H1 (cell line): ENCODE data around the gene C5AR1. TPM values are rescaled to one million over a fixed set of nuclear protein-coding genes. Genes with fewer than 3 reads are reported as not detected.

Experiments used
- CTCF ChIA-PET: fragments of 300-600 bp; sonication (Branson Sonifier 250); formaldehyde crosslinking; loops from one replicate; lab custom pipeline; 2021; ENCODE audit not compliant: partially characterized antibody; lab: Charles Lee
- POLR2A ChIA-PET: fragments of 300-600 bp; sonication (Branson Sonifier 250); formaldehyde crosslinking; loops from one replicate; lab custom pipeline; 2021; ENCODE audit warnings: inconsistent platforms; ENCODE audit not compliant: partially characterized antibody; lab: Charles Lee
- DNase-seq, 2 experiments: peaks; one replicate each; pipeline versions ENCODE4 v3.0.0 to v3.0.0-alpha.2; 2010 to 2022; ENCODE audit warnings: low spot score in 2 of 2, low read depth in 1 of 2, mixed read lengths in 1 of 2
- FAIRE-seq: peaks from 2 replicates; lab custom pipeline; 2011; peaks lifted over from hg19 to GRCh38; lab: Jason Lieb, UNC
- H2AFZ ChIP-seq: 2 replicates; pipeline ENCODE4 v1.8.1; 2012; ENCODE audit warnings: low read length, inconsistent platforms
- H2AK5ac ChIP-seq: 2 replicates; pipeline ENCODE4 v1.6.1; 2013; ENCODE audit warnings: low read depth, low read length
- H2BK120ac ChIP-seq: replicated peaks from 2 replicates; pipeline ENCODE3; 2013; ENCODE audit warnings: low read depth, low read length, inconsistent platforms
- H2BK12ac ChIP-seq: 2 replicates; pipeline ENCODE4 v1.6.1; 2013; ENCODE audit warnings: low read depth, low read length
- H2BK15ac ChIP-seq: 2 replicates; pipeline ENCODE4 v1.6.1; 2013; ENCODE audit warnings: low read length
- H2BK20ac ChIP-seq: 2 replicates; pipeline ENCODE4 v1.6.1; 2013; ENCODE audit warnings: low read length
- H2BK5ac ChIP-seq: 2 replicates; pipeline ENCODE4 v1.6.1; 2013; ENCODE audit warnings: low read depth, low read length
- H3K14ac ChIP-seq: 2 replicates; pipeline ENCODE4 v1.6.1; 2013; ENCODE audit warnings: inconsistent platforms; ENCODE audit not compliant: insufficient read length
- H3K18ac ChIP-seq: 2 replicates; pipeline ENCODE4 v1.6.1; 2013; ENCODE audit warnings: low read length; ENCODE audit errors: extremely low read depth
- H3K23ac ChIP-seq: 2 replicates; pipeline ENCODE4 v1.6.1; 2013; ENCODE audit warnings: inconsistent platforms; ENCODE audit not compliant: insufficient read length
- H3K23me2 ChIP-seq: 2 replicates; pipeline ENCODE4 v1.6.1; 2013; ENCODE audit warnings: low read depth, low read length
- H3K27ac ChIP-seq: 2 replicates; pipeline ENCODE4 v1.6.1; 2011; ENCODE audit warnings: low read depth, low read length, inconsistent platforms
- H3K27me3 ChIP-seq, 4 experiments: replicated peaks in 1 of 4; 1 replicate in 1 of 4; 2 replicates in 3 of 4; pipeline versions ENCODE4 v1.6.1 to v1.8.1; 2011 to 2013; ENCODE audit warnings: low read length in 3 of 4, mild to moderate bottlenecking in 3 of 4, inconsistent platforms in 2 of 4, mixed read lengths in 2 of 4, moderate library complexity in 1 of 4; ENCODE audit not compliant: control insufficient read depth in 3 of 4, insufficient read depth in 3 of 4; ENCODE audit errors: extremely low read depth in 1 of 4
- H3K36me3 ChIP-seq, 4 experiments: 2 replicates each; pipeline versions ENCODE4 v1.6.1 to v1.8.1; 2011 to 2013; ENCODE audit warnings: mild to moderate bottlenecking in 4 of 4, low read length in 3 of 4, moderate library complexity in 2 of 4, control low read depth in 1 of 4, inconsistent platforms in 1 of 4; ENCODE audit not compliant: insufficient read depth in 4 of 4, control insufficient read depth in 2 of 4
- H3K4ac ChIP-seq: replicated peaks from 2 replicates; pipeline ENCODE3; 2013; ENCODE audit warnings: low read length, low read depth, mixed read lengths, inconsistent platforms; ENCODE audit not compliant: insufficient read length
- H3K4me1 ChIP-seq, 4 experiments: replicated peaks in 1 of 4; 1 replicate in 1 of 4; 2 replicates in 3 of 4; pipeline versions ENCODE4 v1.6.1 to v1.8.1; 2011 to 2013; ENCODE audit warnings: low read length in 3 of 4, inconsistent platforms in 2 of 4, mixed read lengths in 1 of 4; ENCODE audit not compliant: insufficient read depth in 4 of 4, control insufficient read depth in 3 of 4
- H3K4me2 ChIP-seq, 2 experiments: 2 replicates each; pipeline versions ENCODE4 v1.6.1 to v1.8.1; 2011 to 2013; ENCODE audit warnings: low read depth in 2 of 2, low read length in 2 of 2, control low read depth in 1 of 2, inconsistent platforms in 1 of 2, mild to moderate bottlenecking in 1 of 2; ENCODE audit not compliant: insufficient read depth in 1 of 2
- H3K4me3 ChIP-seq, 4 experiments: fragments of 200-600, 300-600 bp in 1 of 4; sonication (generic), shearing (Covaris generic), sonication (Bioruptor Twin) in 1 of 4; 2 replicates each; pipeline versions ENCODE4 v1.5.1 to v1.8.1; 2011 to 2016; ENCODE audit warnings: low read length in 4 of 4, low read depth in 3 of 4, control low read depth in 2 of 4, inconsistent platforms in 2 of 4, mild to moderate bottlenecking in 2 of 4, mixed read lengths in 1 of 4, moderate library complexity in 1 of 4; ENCODE audit not compliant: insufficient read depth in 2 of 4; ENCODE audit errors: extremely low read depth in 1 of 4
- H3K56ac ChIP-seq: replicated peaks from 2 replicates; pipeline ENCODE3; 2013; ENCODE audit warnings: low read depth, mild to moderate bottlenecking, mixed read lengths, low read length, inconsistent platforms; ENCODE audit not compliant: insufficient read length
- H3K79me1 ChIP-seq: 2 replicates; pipeline ENCODE4 v1.6.1; 2013; ENCODE audit warnings: low read depth, low read length, control low read depth
- H3K79me2 ChIP-seq, 2 experiments: 2 replicates each; pipeline versions ENCODE4 v1.6.1 to v1.8.1; 2012 to 2013; ENCODE audit warnings: low read length in 2 of 2, mild to moderate bottlenecking in 2 of 2, inconsistent platforms in 1 of 2; ENCODE audit not compliant: insufficient read depth in 2 of 2, control insufficient read depth in 1 of 2
- H3K9ac ChIP-seq, 4 experiments: replicated peaks in 1 of 4; 1 replicate in 1 of 4; 2 replicates in 3 of 4; pipeline versions ENCODE4 v1.6.1 to v1.8.1; 2011 to 2013; ENCODE audit warnings: low read depth in 3 of 4, low read length in 3 of 4, control low read depth in 2 of 4, mild to moderate bottlenecking in 2 of 4, moderate library complexity in 2 of 4, inconsistent platforms in 1 of 4; ENCODE audit errors: extremely low read depth in 1 of 4
- H3K9me3 ChIP-seq, 2 experiments: 2 replicates each; pipeline versions ENCODE4 v1.6.1 to v1.8.1; 2012 to 2013; ENCODE audit warnings: mild to moderate bottlenecking in 2 of 2, moderate library complexity in 2 of 2, control low read depth in 1 of 2, inconsistent platforms in 1 of 2, low read depth in 1 of 2, low read length in 1 of 2, mixed read lengths in 1 of 2; ENCODE audit not compliant: insufficient read depth in 2 of 2
- H4K20me1 ChIP-seq, 2 experiments: replicated peaks in 1 of 2; 2 replicates each; pipeline versions ENCODE3 to v1.8.1; 2011 to 2013; ENCODE audit warnings: inconsistent platforms in 2 of 2, low read length in 2 of 2, mild to moderate bottlenecking in 1 of 2; ENCODE audit not compliant: insufficient read depth in 2 of 2, control insufficient read depth in 1 of 2
- H4K5ac ChIP-seq: 2 replicates; pipeline ENCODE4 v1.6.1; 2013; ENCODE audit warnings: low read length, low read depth, mixed read lengths, inconsistent platforms; ENCODE audit not compliant: insufficient read length
- H4K8ac ChIP-seq: 2 replicates; pipeline ENCODE4 v1.8.0; 2013; ENCODE audit warnings: mild to moderate bottlenecking, moderate library complexity, low read length, inconsistent platforms; ENCODE audit not compliant: insufficient read depth; ENCODE audit errors: extremely low read depth
- H4K91ac ChIP-seq: replicated peaks from 2 replicates; pipeline ENCODE3; 2013; ENCODE audit warnings: low read length, mixed read lengths, inconsistent platforms; ENCODE audit not compliant: insufficient read length
- SUZ12 ChIP-seq: fragments of 200-600 bp; sonication (generic); IDR thresholded peaks from 2 replicates; pipeline ENCODE4 v1.6.1; 2012; ENCODE audit warnings: mild to moderate bottlenecking, inconsistent platforms, low read length, moderate library complexity, mixed read lengths
- WGBS, 2 experiments: shearing (Covaris generic) in 1 of 2; methylation state at CpG; one replicate each; pipeline versions ENCODE4 v1.1.6 to v1.1.7; 2013 to 2015; ENCODE audit warnings: low lambda C conversion rate in 2 of 2, mixed read lengths in 2 of 2, inconsistent platforms in 1 of 2, low coverage in 1 of 2, missing lambda C conversion rate in 1 of 2; ENCODE audit not compliant: insufficient replicate concordance in 2 of 2, insufficient coverage in 1 of 2, insufficient read length in 1 of 2; ENCODE audit errors: extremely low coverage in 1 of 2, missing lambda C conversion rate in 1 of 2; 5-methylcytosine and 5-hydroxymethylcytosine counted together
- polyA plus RNA-seq, 7 experiments: library from polyadenylated mRNA; depleted of rRNA in 3 of 7; stranded (reverse) in 5 of 7; unstranded in 2 of 7; fragments of >200 nt in 5 of 7; fragments of 200-250 nt in 2 of 7; gene quantifications; 1 replicate in 5 of 7; 2 replicates in 1 of 7; 4 replicates in 1 of 7; pipeline versions ENCODE4 v1.2.1 to v1.2.3, GENCODE V29; 2011 to 2013; ENCODE audit warnings: missing spikeins in 2 of 7, mixed read lengths in 2 of 7
- total RNA-seq: library from RNA; stranded (reverse); fragmentation: NEBNext Ultra II Directional; extraction: Animal tissue kit (Norgen Biotek cat#: 25700); gene quantifications from 2 replicates; pipeline ENCODE4 v1.2.1, GENCODE V29; 2021

Gene C5AR1
- total and polyA plus RNA-seq, 2 of the 8 experiments (the other 6 are each of a cell fraction or from before 2014, with no cell fraction given): 0.20 TPM; not detected in 1

- Histone ChIP-seq H4K20me1 (peaks cover 6 to 13% of the 10 kb centered on the region in 2 experiments), H4K91ac (no peak overlapping the region), H4K8ac (no peak overlapping the region), H2AFZ (no peak overlapping the region), H3K18ac (no peak overlapping the region), H3K14ac (no peak overlapping the region), H3K36me3 (peaks cover 52 to 92% (median 75%) of the 10 kb centered on the region in 4 experiments), H3K4me2 (no peak overlapping the region), H2AK5ac (no peak overlapping the region), H3K9ac (no peak overlapping the region), H3K27me3 (no peaks in the 10 kb centered on the region), H3K23ac (no peak overlapping the region), H2BK5ac (no peak overlapping the region), H3K27ac (no peak overlapping the region), H3K79me2 (peaks cover 0 to 4% of the 10 kb centered on the region in 2 experiments; a peak in 1 of 4 replicates), H3K4ac (no peak overlapping the region), H3K4me1 (no peaks in the 10 kb centered on the region), H3K9me3 (no peaks in the 10 kb centered on the region), H4K5ac (no peak overlapping the region), H2BK15ac (no peak overlapping the region), H2BK120ac (no peak overlapping the region), H3K79me1 (peaks cover 3% of the 10 kb centered on the region; the same call in 1 of the 2 replicates), H3K23me2 (no peaks in the 10 kb centered on the region), H3K56ac (no peak overlapping the region), H2BK20ac (no peak overlapping the region), H2BK12ac (no peak overlapping the region), H3K4me3 (no peak overlapping the region)
- TF ChIP-seq SUZ12: no peak
- FAIRE-seq (no peak), DNase-seq (no peak)
- WGBS, 2 experiments: 93% methylated on average over 6 of the region's 6 CpGs; no CpG with 5 or more reads in 1 of the 2 experiments
- ChIA-PET CTCF (interaction anchor here (0.9 to 3.0 kb wide), 10 partner anchors 9 to 148 kb away, joined by 3 to 11 read pairs (median 4); partner anchors contain the start of gene DHX34), POLR2A (interaction anchor here (1.8 to 3.2 kb wide), 3 partner anchors 12 to 32 kb away, joined by 4 to 12 read pairs (median 4); no protein-coding TSS in a partner anchor)
Measured at GRCh38 chr19:47358936-47359335, 49.3 kb downstream of the C5AR1 start.
